HG02759 (cell line): ENCODE data around the gene GSG1L.
"Not testable (repeated sequence)": the region's sequence is repeated elsewhere in the genome, so short reads cannot be mapped to it uniquely, and the experiment has no call there.

Source experiments
- ATAC-seq: cut with Tn5 transposase; IDR thresholded peaks from one replicate; pipeline ENCODE4 v1.9.1; 2021; ENCODE audit warnings: mild to moderate bottlenecking, moderate library complexity; ENCODE audit not compliant: unreplicated experiment

The GSG1L gene

GRCh38 chr16:27911486-27911885 lies 152.0 kb downstream of the GSG1L start:
- no peak for ATAC-seq

DNA sequence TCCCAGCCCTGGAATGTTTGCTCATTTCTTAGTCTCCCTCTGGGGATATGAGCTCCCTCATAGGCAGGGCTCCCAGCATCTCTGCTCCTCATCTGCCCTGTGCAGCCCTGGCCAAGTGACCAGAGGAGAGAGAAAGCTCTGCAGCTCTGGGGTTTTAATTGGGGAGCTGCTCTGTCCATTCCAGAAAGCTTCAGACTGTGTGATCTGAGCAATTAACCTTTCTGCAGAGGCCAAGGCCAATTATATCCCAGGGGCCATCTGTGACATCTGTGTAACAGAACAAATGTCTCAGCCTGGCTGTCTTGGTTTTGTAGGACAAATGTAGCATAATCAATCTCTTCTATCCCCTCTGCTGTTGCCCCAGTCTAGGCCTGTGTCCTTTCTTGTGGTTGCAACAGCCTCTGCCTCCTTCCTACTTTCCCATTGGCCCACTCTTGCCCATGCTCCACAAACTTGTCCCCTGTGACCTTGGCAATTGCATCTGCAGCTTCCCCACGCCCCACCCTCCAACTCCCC lies 156.0 kb downstream of the GSG1L start:
- ATAC-seq, result no peak

- ATAC-seq, result no peak
Measured at GRCh38 chr16:27906883-27907282, 156.6 kb downstream of the GSG1L start.

GRCh38 chr16:27903046-27903655 lies 160.4 kb downstream of the GSG1L start:
- no peak for ATAC-seq

DNA sequence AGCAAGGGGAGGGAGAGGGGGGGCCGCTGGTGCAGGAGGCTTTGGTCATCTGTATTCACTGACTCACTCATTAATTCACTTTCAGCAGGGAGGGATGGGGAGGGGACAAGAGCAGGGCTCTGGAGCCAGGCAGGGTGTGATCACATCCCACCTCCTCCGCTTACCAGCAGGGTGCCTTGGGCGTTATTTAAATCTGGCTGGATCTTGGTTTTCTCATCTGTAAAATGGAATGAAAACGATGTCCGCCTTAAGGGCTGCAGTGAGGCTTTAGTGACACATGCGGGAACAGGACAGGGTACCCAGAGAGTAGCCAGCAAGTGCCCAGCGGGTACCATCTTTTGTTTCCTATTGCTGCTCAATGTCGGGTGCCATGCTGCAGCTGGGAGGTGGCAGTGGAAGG lies 161.0 kb downstream of the GSG1L start:
- ATAC-seq, result no peak

DNA sequence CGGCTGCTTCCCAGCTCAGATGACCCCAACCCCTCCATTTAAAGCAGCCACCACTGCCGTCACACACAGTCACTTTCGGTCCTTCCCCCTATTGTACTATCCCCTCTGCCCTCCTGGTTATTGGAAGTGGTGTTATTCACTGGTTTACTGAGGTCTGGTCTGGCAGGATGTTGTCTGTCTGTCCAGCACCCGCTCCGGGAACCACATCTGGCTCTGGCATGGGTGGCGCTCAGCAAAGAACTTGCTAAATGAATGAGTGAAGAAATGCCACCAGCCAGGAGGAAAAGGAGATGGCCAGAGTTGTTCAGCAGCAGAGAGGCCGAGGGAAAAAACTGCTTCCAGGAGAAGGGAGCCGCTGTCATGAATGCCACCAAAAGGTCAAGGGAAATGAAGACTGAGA lies 161.6 kb downstream of the GSG1L start:
- no peak for ATAC-seq

DNA sequence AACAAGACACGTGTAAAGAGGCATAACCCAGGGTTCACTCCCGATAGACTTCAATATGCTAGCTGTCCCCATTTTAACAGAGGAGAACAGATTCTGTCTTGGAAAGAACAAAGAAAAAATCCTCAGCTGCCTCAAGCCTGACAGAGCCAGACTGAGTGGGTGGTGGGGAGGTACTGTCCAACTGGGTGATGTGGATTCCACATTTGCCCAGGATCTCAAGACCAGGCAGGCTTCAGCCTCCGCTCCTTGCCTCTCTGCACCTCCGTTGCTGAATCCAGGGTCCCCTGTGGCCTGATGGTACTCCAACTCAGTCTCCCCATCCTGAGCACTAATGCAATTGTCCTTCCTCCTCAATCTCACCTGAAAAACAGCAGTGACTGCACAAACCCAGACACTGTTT lies 163.8 kb downstream of the GSG1L start:
- no peak for ATAC-seq

GRCh38 chr16:27894386-27894785 lies 169.1 kb downstream of the GSG1L start:
- no peak for ATAC-seq

DNA sequence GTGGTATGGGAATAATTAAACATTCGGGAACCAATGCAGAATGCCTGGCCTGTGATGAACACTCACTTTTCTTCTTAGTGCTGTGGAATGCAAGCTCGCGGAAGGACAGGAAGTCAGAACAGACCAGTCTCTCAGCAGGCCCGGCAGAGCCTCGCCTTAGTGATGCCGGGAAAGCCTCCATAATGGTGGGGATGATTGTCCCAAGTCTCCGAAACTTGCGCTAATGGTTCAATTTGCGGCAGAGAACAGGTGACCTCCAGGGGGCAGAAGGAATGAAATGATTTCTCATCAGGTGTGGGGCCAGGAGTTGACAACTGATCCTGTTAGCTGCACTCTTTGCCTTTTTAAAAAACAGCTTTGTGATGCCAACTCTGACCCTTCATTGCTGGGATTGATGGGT lies 170.6 kb downstream of the GSG1L start:
- ATAC-seq, result no peak

GRCh38 chr16:27890866-27891265 lies 172.6 kb downstream of the GSG1L start:
- ATAC-seq, result no peak

DNA sequence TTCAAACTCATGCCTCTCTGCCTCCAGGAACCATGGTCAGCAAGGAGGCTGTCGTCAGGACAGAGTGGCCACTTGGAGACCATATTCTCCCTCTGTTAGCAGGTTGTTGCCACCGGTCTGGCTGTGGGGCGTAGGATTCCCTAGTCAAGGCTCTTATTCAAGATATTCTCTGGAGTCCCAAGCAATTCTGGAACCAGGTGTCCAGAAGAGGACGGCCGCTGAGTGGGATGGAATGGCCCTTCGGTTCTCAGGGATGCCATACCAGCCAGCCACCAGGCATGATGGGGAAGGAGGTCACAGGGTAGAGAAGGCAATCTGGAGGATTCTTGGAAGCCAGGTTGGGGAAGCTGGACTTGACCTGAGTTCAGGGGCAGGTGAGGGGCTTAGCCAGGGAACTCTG lies 173.5 kb downstream of the GSG1L start:
- no peak for ATAC-seq

GRCh38 chr16:27883576-27883975 lies 179.9 kb downstream of the GSG1L start:
- no peak for ATAC-seq

DNA sequence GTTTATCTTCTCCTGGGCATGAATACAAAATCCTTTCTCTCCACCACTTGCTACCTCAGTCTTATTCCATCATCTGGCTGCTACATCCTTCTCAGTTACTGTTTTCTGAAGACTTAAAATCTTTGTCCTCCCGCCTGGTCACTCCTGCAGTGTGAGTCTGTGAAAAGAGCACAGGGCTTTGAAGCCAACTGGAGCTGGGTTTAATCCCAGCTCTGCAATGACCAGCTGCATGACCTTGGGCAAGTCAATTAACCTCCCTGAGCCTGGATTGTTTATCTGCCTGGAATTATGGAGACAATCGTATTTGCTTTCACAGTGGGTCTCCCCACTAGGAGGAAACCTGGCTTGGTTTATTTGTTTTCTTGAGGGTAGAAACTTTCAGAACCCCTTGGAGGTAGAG lies 183.2 kb downstream of the GSG1L start:
- no peak for ATAC-seq

DNA sequence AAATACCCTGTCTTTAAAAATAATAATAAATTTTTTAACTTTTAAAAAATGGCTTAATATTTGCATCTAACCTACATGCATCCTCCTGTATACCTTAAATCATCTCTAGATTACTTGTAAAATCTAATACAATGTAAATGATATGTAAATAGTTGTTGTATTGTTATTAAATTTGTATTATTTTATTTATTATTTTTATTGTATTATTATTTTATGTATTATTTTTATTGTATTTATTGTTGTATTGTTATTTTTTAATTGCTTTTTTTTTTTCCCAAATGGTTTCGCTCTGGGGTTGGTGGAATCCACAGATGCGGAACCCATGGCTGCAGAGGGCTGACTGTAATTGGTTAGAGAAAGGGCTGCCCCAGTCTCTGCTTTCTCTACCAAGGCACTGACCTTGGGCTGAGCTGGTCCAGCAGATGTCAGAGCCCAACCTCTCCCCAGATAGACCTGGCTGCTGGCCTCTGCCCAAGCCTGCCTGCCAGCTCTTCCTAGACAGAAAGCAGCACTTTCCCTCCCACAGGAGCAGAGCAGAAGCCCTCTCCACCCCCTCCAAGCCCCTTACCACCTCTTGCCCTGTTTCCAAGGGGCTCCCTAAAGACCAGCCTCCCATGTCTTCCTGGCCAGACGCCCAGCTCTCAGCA lies 183.8 kb downstream of the GSG1L start:
- ATAC-seq, result no peak

DNA sequence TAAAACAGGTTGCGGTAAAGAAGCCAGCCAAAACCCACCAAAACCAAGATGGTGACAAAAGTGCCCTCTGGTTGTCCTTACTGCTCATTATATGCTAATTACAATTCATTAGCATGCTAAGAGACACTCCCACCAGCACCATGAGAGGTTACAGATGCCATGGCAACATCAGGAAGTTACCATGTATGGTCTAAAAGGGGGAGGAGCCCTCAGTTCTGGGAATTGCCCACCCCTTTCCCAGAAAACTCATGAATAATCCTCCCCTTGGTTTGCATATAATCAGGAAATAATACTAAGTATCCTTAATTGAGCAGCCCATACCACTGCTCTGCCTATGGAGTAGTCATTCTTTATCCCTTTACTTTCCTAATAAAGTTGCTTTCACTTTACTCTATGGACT lies 190.9 kb downstream of the GSG1L start:
- not testable (repeated sequence) for ATAC-seq

- no peak for ATAC-seq
Measured at GRCh38 chr16:27870116-27870798, 193.3 kb downstream of the GSG1L start.

DNA sequence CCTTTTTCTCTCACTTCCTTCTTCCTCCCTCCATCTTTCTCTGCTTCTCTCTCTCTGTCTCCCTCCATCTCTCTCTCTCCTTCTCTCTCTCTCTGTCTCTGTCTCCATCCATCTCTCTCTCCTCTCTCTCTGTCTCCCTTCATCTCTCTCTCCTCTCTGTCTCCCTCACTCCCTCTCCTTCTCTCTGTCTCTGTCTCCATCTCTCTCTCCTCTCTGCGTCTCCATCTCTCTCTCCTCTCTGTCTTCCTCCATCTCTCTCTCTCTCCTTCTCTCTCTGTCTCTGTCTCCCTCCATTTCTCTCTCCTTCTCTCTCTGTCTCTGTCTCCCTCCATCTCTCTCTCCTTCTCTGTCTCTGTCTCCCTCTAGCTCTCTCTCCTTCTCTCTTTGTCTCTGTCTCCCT lies 194.1 kb downstream of the GSG1L start:
- ATAC-seq, result no peak

DNA sequence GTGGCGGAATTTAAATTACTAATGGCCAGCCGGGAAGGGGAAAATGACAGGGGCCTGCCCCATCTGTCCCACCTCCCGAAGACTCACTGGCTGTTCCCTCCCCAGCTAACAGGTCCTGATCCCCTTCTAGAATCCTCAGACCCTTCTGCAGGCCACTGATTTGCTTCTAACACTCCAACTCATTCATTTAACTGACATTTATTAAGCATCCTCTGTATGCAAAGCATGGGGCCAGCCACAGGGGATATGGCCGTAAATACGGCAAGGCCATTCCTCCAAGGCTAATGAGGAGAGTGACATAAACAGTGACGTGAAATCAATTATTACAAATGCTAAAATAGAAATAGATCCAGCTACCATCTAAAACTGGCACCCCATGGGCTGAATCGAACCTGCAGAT lies 195.3 kb downstream of the GSG1L start:
- no peak for ATAC-seq

GRCh38 chr16:27867122-27868110 lies 196.1 kb downstream of the GSG1L start:
- ATAC-seq, result no peak

DNA sequence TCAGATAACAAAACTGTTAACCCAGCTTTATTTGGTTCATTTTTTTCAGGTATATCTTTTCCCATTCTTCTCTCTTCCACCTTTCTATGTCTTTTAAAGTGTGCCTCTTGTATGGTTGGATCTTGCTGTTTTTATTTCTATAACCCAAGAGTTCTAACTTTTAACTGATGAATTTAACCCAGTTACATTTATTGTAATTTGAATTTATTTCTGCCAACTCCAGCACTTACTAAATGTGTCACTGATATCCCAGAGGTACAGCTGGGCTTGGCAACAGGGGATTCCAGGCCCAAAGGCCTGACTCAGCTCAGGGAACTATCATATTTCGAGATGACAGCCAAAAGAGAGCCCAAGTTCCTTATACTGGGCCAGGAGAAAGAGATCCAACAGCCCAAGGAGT lies 200.1 kb downstream of the GSG1L start:
- no peak for ATAC-seq

GRCh38 chr16:27862953-27863352 lies 200.6 kb downstream of the GSG1L start:
- no peak for ATAC-seq
